Measurements from ENCODE around the gene KRTAP4-3.
"Not testable (repeated sequence)": the region's sequence is repeated elsewhere in the genome, so short reads cannot be mapped to it uniquely, and the experiment has no call there.

KRTAP4-3 gene

DNA sequence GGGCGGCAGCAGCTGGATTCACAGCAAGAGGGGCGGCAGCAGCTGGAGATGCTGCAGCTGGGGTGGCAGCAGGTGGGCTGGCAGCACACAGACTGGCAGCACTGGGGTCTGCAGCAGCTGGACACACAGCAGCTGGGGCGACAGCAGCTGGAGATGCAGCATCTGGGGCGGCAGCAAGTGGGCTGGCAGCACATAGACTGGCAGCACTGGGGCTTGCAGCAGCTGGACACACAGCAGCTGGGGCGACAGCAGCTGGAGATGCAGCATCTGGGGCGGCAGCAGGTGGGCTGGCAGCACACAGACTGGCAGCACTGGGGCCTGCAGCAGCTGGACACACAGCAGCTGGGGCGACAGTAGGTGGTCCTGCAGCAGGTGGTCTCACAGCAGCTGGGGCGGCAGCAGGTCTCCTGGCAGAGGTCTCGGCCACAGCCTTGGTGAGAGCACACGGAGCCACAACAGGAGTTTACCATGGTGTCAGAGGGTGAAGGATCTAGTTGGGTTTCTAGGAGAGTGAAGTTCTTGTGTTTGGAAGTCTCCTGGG, 50.1 kb downstream of the KRTAP4-3 start, which contains the start of gene KRTAP4-11:
Gene KRTAP4-11 (minus strand): TSS at position 528 of the 541 bp plus-strand sequence. CDS start 58 bp downstream, at position 470.
- DNase-seq: not testable (repeated sequence)

All from fibroblast of skin of abdomen (primary cell).